Measurements from ENCODE around the gene SCYGR7. TPM values are rescaled to one million over a fixed set of nuclear protein-coding genes. Genes with fewer than 3 reads are reported as not detected.

SCYGR7 gene
- total RNA-seq, 3 donors from 2014 or later: not detected

- DNase-seq (ENCODE audit: low spot score in 2 of 2): no peak
- Histone ChIP-seq H3K27me3 (no peaks in the 10 kb centered on the region), H3K4me1 (no peaks in the 10 kb centered on the region), H3K4me3 (no peak overlapping the region), H3K9me3 (no peaks in the 10 kb centered on the region), H3K36me3 (no peaks in the 10 kb centered on the region), H3K27ac (peak overlapping the region; percentile 42 to 69)
- intact Hi-C loops (cut with DNase I; ENCODE audit: low total_unique reads): no loop called here
- TF ChIP-seq CTCF (IDR thresholded peaks at IDR 0.05) (no peak), POLR2AphosphoS5 (IDR thresholded peaks at IDR 0.05) (no peak), POLR2A (IDR thresholded peaks at IDR 0.05) (no peak)
Observed at GRCh38 chr2:227703280-227703732, 24.8 kb upstream of the SCYGR7 start.

- no peaks in the 10 kb centered on the region for H3K9me3 ChIP-seq
- H3K27ac ChIP-seq: no peak overlapping the region
- no peak for TF ChIP-seq POLR2AphosphoS5 (IDR thresholded peaks at IDR 0.05)
- no peak for TF ChIP-seq POLR2A (IDR thresholded peaks at IDR 0.05)
- no peak for TF ChIP-seq CTCF (IDR thresholded peaks at IDR 0.05)
- no peak overlapping the region for H3K4me3 ChIP-seq
- H3K27me3 ChIP-seq: no peaks in the 10 kb centered on the region
- DNase-seq (ENCODE audit: low spot score in 2 of 2): no peak
- intact Hi-C loops (cut with DNase I; ENCODE audit: low total_unique reads): no loop called here
- H3K4me1 ChIP-seq: no peaks in the 10 kb centered on the region
- H3K36me3 ChIP-seq: no peaks in the 10 kb centered on the region
Observed at GRCh38 chr2:227703961-227704360, 24.2 kb upstream of the SCYGR7 start.

- Histone ChIP-seq H3K4me1 (no peaks in the 10 kb centered on the region), H3K27ac (no peak overlapping the region), H3K36me3 (no peaks in the 10 kb centered on the region), H3K27me3 (no peaks in the 10 kb centered on the region), H3K4me3 (no peak overlapping the region), H3K9me3 (no peaks in the 10 kb centered on the region)
- intact Hi-C loops (cut with DNase I; ENCODE audit: low total_unique reads): no loop called here
- DNase-seq (ENCODE audit: low spot score in 2 of 2): no peak
- TF ChIP-seq POLR2AphosphoS5 (IDR thresholded peaks at IDR 0.05) (no peak), POLR2A (IDR thresholded peaks at IDR 0.05) (no peak), CTCF (IDR thresholded peaks at IDR 0.05) (no peak)
Observed at GRCh38 chr2:227706859-227707258, 21.3 kb upstream of the SCYGR7 start.

- no peaks in the 10 kb centered on the region for H3K36me3 ChIP-seq
- H3K4me1 ChIP-seq: no peaks in the 10 kb centered on the region
Observed at GRCh38 chr2:227707390-227707789, 20.7 kb upstream of the SCYGR7 start.

GRCh38 chr2:227710986-227711385 lies 17.1 kb upstream of the SCYGR7 start:
- H3K4me1 ChIP-seq: no peaks in the 10 kb centered on the region
- no peak for TF ChIP-seq POLR2A (IDR thresholded peaks at IDR 0.05)
- no peak for TF ChIP-seq POLR2AphosphoS5 (IDR thresholded peaks at IDR 0.05)
- TF ChIP-seq CTCF (IDR thresholded peaks at IDR 0.05): no peak
- H3K36me3 ChIP-seq: no peaks in the 10 kb centered on the region
- no peak overlapping the region for H3K4me3 ChIP-seq
- no peaks in the 10 kb centered on the region for H3K27me3 ChIP-seq
- intact Hi-C loops (cut with DNase I; ENCODE audit: low total_unique reads): no loop called here
- DNase-seq (ENCODE audit: low spot score in 2 of 2): no peak
- no peaks in the 10 kb centered on the region for H3K9me3 ChIP-seq
- H3K27ac ChIP-seq: no peak overlapping the region

More at GRCh38 chr2:227707390-227707789, 20.7 kb upstream of the SCYGR7 start:
- no peak for DNase-seq (ENCODE audit: low spot score in 2 of 2)
- Histone ChIP-seq H3K9me3 (no peaks in the 10 kb centered on the region), H3K4me3 (no peak overlapping the region), H3K27me3 (no peaks in the 10 kb centered on the region), H3K27ac (no peak overlapping the region)
- TF ChIP-seq POLR2A (IDR thresholded peaks at IDR 0.05) (no peak), POLR2AphosphoS5 (IDR thresholded peaks at IDR 0.05) (no peak), CTCF (IDR thresholded peaks at IDR 0.05) (no peak)
- intact Hi-C loops (cut with DNase I; ENCODE audit: low total_unique reads): no loop called here
